DMS114 treated with DMSO at 0.1 percent for 48 hours (cell line): ENCODE measurements around the gene TAS2R13.

ENCODE experiments used
- DNase-seq: peaks from one replicate; lab custom pipeline; 2025; ENCODE audit not compliant: unreplicated experiment; lab: John Stamatoyannopoulos, UW

The TAS2R13 gene, protein sequence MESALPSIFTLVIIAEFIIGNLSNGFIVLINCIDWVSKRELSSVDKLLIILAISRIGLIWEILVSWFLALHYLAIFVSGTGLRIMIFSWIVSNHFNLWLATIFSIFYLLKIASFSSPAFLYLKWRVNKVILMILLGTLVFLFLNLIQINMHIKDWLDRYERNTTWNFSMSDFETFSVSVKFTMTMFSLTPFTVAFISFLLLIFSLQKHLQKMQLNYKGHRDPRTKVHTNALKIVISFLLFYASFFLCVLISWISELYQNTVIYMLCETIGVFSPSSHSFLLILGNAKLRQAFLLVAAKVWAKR

DNA sequence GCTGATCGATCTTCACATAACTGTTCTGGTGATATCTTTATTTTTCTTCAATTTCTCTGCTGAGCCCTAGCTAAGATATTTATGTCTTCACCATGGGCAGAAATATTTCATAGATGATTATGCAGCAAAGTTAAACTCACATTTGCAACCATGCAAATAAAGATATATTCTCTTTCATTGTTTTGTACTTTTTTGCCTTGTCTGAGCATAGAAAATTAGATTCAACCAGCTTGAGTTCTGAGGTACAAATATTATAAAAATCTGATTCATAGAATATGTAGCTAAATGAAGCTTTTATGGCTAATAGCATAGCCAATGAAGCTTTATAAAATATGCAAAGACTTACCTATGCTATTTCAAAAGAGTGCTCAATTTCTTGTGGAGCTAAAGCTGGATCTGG lies at the start of gene TAS2R13:
Gene TAS2R13, minus strand, starts transcription at position 101 of the 400 bp plus-strand sequence. CDS start 264 bp downstream, outside the sequence.
- DNase-seq: no peak

DNA sequence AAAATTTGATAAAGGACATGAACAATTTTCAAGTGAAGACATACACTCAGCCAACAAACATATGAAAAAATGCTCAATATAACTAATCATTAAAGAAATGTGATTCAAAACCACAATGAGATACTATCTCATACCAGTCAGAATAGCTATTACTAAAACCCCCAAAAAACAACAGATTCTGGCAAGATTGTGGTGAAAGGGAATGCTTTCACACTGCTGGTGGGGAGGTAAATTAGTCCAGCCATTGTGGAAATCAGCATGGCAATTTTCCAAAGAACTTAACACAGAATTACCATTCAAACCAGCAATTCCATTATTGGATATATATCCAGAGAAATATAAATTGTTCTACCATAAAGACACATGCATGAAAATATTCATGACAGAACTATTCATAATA lies 48.4 kb upstream of the TAS2R13 start:
- no peak for DNase-seq

DNA sequence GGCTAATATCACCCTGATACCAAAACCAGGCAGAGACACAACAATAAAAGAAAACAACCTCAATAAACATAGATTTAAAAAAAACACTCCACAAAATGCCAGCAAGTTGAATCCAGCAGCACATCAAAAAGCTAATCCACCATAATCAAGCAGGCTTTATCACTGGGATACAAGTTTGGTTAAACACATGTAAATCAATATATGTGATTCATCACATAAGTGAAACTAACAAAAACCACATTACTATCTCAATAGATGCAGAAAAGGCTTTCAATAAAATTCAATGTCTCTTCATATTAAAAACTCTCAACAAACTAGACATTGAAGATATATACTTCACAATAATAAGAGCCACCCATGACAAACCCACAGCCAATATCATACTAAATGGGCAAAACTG lies 46.7 kb upstream of the TAS2R13 start:
- DNase-seq: no peak

DNA sequence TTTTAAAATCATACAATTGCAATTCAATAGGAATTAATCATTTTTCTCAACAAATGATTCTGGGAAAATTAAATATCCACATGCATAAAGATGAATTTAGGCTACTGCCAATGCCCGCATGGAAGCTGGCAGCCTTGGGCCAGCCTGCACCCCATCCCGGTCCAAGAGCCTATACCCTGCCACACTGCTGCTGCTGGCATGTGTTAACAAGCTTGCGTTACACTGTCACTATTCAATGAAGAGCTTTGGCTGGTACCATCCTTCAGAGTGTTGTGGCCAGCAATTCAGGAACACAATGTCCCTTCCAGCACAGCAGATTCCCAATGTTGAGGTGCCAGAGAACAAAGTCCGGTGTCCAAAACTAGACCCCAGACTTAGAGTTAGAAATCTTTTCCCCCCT lies 43.3 kb upstream of the TAS2R13 start:
- DNase-seq: no peak

DNA sequence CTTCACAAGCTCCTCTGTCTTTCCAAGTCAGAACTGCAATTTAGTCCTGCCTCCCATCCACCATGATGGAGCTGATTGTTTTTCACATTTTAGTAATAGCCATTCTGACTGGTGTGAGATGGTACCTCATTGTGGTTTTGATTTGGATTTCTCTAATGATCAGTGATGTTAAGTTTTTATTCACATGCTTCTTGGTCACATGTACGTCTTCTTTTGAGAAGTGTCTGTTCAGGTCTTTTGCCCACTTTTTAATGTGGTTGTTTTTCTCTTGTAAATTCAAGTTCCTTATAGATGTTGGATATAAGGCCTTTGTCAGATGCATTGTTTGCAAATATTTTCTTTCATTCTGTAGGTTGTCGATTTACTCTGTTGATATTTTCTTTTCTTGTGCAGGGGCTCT lies 33.8 kb upstream of the TAS2R13 start:
- no peak for DNase-seq

DNA sequence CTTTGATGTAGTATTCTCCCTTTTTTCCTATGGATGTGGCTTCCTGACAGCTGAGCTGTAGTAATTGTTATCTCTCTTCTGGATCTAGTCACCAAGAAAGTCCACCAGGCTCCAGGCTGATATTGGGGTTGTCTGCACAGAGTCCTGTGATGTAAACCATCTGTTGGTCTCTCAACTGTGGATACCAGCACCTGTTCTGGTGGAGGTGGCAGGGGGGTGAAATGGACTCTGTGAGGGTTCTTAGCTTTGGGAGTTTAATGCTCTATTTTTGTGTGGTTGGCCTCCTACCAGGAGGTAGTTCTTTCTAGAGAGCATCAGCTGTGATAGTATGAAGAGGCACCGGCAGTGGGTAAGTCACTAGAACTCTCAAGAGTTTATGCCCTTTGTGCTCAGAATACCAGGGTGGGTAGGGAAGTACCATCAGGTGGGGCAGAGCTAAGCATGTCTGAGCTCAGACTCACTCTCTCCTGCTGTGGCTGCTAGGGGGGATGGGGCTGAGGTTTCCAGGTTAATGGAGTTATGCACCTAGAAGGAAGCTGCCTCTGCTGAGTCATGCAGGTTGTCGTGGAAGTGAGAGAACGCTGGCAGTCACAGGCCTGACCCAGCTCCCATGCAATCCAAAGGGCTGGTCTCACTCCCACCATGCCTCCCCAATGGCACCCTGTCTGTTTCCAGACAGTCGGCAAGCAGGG lies 32.7 kb upstream of the TAS2R13 start:
- DNase-seq: no peak

DNA sequence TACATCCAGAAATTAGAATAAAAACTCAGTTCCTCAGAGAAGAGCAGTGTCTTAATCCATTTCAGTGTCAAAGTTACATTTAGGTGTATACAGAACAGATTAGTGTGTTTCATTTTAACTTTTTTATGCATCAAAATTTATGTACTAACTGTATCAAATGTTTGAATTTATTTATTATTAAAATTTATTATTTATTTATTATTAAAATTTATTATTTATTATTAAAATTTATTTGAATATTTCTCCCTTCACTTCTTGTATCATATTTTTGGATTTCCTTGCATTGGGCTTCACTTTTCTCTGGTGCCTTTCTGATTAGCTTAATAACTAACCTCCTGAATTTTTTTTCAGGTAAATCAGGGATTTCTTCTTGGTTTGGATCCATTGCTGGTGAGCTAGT lies 32.0 kb upstream of the TAS2R13 start:
- DNase-seq: no peak

DNA sequence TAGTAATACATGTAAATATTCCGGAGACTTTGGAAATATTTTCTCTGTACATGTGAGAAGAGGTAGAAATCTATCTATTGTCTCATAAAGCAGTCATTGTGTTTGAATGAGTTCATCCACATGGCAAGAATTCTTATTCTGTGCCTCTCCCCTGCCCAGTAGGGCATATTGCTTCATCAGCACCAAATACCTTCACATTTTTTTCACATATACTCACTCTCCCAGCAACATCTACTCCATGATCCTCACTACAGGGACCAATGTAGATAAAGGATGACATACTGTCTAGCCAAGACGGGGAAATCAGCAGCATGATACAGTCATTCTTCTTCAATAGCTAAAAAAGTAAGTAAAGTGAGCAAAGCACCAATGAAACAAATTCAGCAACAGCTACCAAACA lies 31.0 kb upstream of the TAS2R13 start:
- DNase-seq: no peak

DNA sequence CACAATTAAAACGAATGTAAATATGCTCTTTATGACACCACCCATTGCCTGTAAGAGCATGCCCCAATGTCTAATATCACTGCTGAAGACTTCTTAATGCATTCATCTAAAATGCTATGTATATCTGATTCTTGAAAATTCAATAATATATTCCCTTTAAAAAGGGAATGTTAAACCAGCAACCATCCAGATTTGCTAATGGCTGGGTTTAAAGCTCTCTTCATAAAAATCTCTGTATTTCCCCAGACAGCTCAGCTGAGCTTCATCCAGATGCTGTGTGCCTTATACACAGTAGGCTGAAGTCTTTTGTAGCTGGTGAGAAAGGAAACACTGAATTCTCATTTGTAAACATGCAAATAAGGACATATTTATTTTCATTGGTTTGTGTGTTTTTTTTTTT lies 29.8 kb upstream of the TAS2R13 start, which contains the start of gene TAS2R14:
Gene TAS2R14, minus strand, starts transcription at position 101 of the 400 bp plus-strand sequence. Its CDS starts 56 bp downstream, at position 45.
- no peak for DNase-seq

DNA sequence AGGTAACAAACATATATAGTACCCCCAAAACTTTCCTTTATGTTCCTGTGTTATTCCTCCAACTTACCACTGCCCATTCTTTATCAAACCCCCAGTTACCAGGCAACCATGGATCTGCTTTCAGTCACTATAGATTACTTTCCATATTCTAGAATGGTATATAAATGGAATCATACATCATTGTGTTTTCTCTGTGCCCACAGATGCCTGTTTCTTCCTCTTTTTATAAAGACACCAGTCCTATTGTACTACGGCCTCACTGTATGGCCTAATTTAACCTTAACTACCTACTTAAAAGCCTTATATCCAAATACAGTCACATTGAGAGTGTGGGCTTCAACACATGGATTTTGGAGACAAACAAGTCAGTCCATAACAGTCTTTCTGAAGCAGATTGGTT lies 27.1 kb upstream of the TAS2R13 start:
- DNase-seq: no peak

DNA sequence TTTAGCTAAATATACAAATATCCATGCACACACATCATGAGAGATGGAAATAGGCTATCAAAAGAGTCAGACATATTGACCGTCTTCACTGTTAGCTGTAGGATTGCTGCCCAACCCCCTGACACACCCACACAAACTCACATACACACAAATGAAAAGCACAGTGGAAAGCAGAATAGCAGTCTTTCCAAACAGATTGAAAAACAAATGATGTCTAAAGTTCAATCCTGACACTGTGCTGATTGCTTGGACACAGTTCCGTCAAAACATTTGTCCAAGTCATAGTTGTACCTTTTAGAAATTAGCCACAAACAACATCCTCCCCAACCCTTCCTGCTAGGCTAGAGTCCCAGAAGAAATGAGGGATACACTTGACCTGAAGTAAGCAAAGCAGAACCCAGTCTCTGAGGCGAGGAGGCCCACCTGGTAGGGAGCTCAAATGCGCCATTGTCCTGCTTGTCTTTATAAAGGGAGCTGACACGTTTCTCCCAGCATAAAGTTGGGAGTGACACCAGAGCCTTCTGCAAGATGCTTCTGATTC lies 19.5 kb upstream of the TAS2R13 start, which contains the start of gene PRH2:
Gene PRH2, plus strand, starts transcription at position 491 of the 541 bp plus-strand sequence. Its CDS starts 38 bp downstream, at position 529.
- DNase-seq: no peak

DNA sequence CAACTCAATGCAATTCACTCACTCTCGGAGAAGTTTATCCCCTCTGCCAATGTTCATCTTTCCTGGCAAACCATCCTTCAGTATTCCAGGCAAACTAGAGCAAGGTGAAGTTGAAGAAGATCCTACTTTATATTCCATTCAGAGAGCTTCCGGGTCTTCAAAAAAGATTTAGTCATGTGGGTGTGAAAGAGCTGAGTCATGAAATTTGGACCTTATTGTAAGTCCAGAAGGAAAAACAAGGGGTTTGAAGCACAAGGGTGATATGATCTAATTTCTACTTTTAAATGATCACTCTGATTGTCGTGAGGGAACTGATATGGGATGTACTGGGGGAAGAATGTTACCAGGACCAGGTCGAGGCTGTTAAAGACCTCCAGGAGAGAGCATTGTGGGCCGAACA lies 16.9 kb upstream of the TAS2R13 start:
- DNase-seq: no peak

DNA sequence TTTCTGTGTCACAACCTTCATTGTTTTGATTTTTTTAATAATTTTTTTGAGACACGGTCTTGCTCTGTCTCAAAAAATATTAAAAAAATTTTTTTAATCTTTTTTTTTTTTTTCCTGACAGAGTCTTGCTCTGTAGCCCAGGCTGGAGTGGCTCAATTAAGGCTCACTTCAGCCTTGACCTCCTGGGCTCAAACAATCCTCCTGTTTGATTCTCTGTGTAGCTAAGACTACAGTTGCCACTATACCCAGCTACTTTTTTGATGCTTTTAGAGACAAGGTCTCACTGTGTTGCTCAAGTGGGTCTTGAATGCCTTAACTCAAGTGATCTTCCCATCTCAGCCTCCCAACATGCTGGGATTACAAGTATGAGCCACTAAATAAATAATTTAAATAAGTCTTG lies 10.4 kb upstream of the TAS2R13 start:
- DNase-seq: no peak

DNA sequence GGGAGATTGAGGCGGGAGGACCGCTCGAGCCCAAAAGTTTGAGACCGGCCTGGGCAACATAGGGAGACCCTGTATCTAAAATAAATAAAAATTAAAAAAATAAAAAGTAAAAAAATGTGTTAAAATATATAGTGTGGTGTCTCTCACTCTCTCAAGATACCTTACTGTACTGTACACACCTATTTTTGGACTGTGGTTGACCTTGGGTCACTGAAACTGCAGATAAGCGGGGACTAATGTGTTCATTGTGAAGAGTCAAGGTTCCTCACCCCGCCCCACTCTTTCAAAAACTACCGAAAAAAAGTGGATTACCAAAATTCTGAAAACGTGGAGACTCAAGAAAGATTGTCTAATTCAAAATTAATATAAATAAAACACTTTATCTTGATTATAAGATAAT lies 1.0 kb upstream of the TAS2R13 start:
- DNase-seq: no peak

DNA sequence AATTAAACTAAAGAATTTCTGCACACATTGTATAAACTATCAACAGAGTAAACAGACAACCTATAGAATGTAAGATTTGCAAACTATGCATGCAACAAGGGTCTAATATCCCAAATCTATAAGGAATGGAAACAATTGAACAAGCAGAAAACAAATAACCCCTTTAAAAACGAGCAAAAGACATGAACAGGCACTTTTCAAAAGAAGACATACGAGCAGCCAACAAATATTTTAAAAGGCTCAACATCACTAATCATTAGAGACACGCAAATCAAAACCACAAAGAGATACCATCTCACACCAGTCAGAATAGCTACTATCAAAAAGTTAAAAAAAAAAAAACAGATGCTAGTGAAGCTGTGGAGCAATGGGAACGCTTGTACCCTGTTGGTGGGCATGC lies 4.7 kb downstream of the TAS2R13 start:
- no peak for DNase-seq

DNA sequence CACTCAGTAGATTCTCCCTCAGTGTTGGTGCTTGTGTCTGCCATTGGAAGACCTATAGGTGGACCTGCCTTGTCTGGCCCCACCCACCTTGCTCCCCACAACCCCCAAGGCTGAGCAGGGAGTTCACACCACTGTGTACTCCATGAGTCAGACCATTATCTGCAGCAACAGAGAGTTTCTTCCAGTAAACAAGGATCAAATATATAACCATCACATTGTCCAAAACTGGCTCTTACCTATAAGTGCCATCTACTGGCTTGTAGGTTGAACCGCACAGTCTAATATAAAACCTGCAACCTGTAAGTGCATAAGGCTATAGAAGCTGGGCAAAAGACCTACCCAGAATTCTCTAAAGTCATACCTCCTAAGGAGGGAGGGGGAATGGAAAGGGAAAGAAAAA lies 7.9 kb downstream of the TAS2R13 start:
- DNase-seq: no peak

DNA sequence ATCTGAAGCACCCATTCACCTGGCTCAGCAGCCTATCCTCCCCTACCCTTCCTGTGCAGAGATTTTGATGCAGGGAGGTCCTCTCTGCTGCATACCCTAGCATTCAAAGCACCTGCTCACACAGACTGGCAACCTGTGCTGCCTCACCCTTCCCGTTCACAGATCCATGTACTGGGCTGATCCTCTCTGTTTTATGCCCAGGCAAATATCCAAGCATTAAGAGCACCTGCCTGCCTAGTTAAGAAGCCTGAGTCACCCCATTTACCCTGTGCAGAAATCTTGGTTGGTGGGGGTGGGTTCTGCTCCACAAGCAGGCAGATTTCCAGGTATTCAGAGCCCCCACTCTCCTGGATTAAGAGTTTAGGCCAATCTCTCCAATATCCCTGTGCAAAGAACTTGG lies 8.4 kb downstream of the TAS2R13 start:
- no peak for DNase-seq

DNA sequence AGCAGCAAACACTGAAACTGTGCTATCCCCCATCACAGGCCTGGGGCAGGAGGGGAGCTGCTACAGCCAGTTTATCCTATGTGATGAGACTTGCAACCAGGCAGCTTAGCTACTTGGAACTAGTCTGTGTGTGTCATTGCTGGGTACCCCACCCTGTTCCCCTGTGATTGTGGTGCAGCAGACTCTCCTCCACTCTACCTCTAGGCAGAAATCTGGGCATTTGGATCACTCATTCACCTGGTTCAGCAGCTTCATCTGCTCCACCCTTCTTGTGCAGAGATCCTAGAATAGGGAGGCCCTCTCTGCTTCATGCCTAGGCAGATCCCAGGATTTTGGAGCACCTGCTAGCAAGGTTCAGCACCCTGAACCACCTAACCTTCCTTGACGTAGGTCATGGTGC lies 8.8 kb downstream of the TAS2R13 start:
- DNase-seq: no peak

DNA sequence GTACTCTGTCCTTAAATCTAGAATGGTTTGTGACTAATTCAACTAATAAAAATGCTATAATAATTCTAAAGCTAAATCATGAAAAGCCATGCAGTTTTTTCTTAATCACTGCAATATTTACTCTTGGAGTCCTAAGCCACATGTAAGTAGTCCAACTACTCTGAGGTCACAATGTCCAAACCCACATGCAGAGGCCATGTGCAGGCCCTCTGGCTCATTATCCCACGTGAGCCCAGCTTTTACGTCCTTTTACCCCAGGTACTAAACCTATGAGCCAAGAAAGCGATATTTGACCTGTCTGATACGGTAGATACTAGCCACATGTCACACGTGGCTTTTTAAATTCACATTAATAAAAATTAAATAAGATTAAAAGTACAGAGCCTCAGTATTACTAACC lies 12.5 kb downstream of the TAS2R13 start:
- DNase-seq: no peak

DNA sequence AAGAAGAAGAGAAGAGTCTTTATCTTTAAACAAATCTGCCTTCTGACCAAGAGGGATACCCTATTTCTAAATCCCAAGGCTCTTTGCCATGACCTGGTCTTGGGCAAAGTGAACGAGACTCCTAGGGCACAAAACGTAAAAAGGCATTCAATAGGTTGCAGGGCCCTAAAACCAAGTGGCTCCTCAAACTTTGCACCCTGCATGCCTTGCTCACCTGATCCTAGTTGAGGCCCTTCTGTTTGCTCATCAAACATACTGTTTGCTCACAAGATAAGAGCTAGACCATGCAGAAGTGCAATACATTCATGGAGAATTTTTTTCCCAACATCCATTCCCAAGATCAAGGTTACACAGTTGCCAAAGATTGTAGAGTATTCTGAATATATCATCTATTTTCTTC lies 17.4 kb downstream of the TAS2R13 start:
- no peak for DNase-seq

DNA sequence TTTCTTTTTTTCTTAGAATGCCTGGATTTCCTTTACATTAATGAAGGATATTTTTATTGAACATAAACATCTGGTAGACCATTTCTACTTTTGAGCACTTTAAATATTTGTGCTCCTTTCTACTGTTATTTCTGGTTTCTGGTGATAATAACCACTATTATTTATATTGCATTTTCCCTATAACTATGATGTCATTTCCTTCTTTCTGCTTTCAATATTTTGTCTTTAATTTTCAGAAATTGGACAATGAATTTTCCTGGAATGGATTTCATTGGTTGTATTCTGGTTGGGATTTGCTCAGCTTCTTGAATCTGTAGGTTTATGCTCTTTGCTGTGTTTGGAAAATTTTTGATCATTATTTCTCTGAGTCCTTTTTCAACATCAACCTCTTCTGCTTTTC lies 20.1 kb downstream of the TAS2R13 start:
- DNase-seq: no peak

DNA sequence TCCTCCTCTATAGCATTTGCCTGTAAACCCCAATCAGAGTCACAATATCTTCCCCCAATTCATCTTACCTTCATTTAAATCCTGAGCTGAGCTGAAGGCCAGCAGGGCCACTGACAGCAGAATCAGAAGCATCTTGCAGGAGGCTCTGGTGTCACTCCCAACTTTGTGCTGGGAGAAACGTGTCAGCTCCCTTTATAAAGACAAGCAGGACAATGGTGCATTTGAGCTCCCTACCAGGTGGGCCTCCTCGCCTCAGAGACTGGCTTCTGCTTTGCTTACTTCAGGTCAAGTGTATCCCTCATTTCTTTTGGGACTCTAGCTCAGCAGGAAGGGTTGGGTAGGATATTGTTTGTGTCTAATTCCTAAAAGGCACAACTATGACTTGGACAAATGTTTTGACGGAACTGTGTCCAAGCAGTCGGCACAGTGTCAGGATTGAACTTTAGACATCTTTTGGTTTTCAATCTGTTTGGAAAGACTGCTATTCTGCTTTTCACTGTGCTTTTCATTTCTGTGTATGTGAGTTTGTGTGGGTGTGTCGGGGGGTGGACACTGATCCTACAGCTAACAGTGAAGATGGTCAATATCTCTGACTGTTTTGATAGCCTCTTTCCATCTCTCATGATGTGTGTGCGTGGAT lies 25.2 kb downstream of the TAS2R13 start, which contains the start of gene PRH1:
Gene PRH1, minus strand, starts transcription at position 170 of the 640 bp plus-strand sequence. Its CDS starts 38 bp downstream, at position 132.
- no peak for DNase-seq
